Upper lobe of left lung (tissue), 4 donors: Measurements from ENCODE around the gene EIF5B.

Source experiments
- POLR2A ChIP-seq, 4 donors: fragments of 450-650 bp; IDR thresholded peaks; one replicate each; pipeline ENCODE4 v1.5.1; 2016 to 2017; ENCODE audit warnings: antibody characterized with exemption in 4 of 4, mild to moderate bottlenecking in 2 of 4
- POLR2AphosphoS5 ChIP-seq, 2 donors: sonication (generic); formaldehyde crosslinking; IDR thresholded peaks; one replicate each; pipeline ENCODE4 v1.5.1; 2017; ENCODE audit warnings: antibody characterized with exemption in 2 of 2
- TF ChIP-seq, protein P1 (sequence below), 6 experiments: fragments of 450-650 bp in 4 of 6; fragments of 200-600 bp in 2 of 6; sonication (generic) in 2 of 6; IDR thresholded peaks; one replicate each; pipeline ENCODE4 v1.5.1; 2016 to 2019; ENCODE audit warnings: antibody characterized with exemption in 6 of 6

DNA sequence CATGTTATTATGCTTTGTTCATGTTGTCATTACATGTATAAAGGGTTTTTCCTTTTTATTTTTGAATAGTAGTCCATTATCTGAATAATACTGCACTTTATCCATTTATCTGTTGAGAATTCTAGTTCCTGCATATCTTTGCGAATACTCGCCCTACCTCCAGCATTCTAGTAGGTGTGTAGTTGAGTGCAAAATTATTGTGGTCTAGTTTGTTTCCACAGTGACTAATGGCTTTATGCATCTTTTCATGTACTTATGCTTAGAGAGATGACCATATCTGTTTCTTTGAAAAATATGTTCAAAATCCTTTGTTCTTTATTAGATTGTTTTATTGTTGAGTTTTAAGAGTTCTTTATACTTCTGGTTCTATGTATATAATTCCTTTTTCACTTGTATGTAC lies 48.8 kb downstream of the EIF5B start:
- TF ChIP-seq, protein P1, sequence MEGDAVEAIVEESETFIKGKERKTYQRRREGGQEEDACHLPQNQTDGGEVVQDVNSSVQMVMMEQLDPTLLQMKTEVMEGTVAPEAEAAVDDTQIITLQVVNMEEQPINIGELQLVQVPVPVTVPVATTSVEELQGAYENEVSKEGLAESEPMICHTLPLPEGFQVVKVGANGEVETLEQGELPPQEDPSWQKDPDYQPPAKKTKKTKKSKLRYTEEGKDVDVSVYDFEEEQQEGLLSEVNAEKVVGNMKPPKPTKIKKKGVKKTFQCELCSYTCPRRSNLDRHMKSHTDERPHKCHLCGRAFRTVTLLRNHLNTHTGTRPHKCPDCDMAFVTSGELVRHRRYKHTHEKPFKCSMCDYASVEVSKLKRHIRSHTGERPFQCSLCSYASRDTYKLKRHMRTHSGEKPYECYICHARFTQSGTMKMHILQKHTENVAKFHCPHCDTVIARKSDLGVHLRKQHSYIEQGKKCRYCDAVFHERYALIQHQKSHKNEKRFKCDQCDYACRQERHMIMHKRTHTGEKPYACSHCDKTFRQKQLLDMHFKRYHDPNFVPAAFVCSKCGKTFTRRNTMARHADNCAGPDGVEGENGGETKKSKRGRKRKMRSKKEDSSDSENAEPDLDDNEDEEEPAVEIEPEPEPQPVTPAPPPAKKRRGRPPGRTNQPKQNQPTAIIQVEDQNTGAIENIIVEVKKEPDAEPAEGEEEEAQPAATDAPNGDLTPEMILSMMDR (IDR thresholded peaks at IDR 0.05) = no peak
- TF ChIP-seq POLR2A (IDR thresholded peaks at IDR 0.05) (no peak), POLR2AphosphoS5 (IDR thresholded peaks at IDR 0.05) (no peak)
